ENCODE data around the gene ADAMTS2.

Gene ADAMTS2

GRCh38 chr5:179186801-179187200, 158.5 kb downstream of the ADAMTS2 start:
- Histone ChIP-seq H3K9me3 (ENCODE audit: insufficient read depth, low read length) (no peaks in the 10 kb centered on the region), H3K9ac (ENCODE audit: low read length) (no peak overlapping the region), H3K27ac (ENCODE audit: low read depth, low read length) (no peak overlapping the region), H3K4me2 (ENCODE audit: low read depth, low read length, poor library complexity, severe bottlenecking) (no peak overlapping the region), H3K36me3 (ENCODE audit: low read length) (no peaks in the 10 kb centered on the region), H4K20me1 (ENCODE audit: low read depth, low read length) (no peaks in the 10 kb centered on the region), H3K9me2 (replicated peaks; ENCODE audit: insufficient read depth, low read length) (no peaks in the 10 kb centered on the region), H3K4me3 (ENCODE audit: insufficient read depth, low read length, poor library complexity, severe bottlenecking) (no peak overlapping the region), H3K27me3 (ENCODE audit: low read length) (no peaks in the 10 kb centered on the region), H3K79me2 (ENCODE audit: insufficient read depth, low read length) (no peaks in the 10 kb centered on the region), H3F3A (ENCODE audit: insufficient read depth) (no peaks in the 10 kb centered on the region), H2AFZ (ENCODE audit: low read depth, low read length, severe bottlenecking) (no peak overlapping the region)
- TF ChIP-seq EZH2phosphoT487 (conservative IDR thresholded peaks at IDR 0.05; ENCODE audit: low read length) = no peak
- no peak for TF ChIP-seq CTCF (IDR thresholded peaks at IDR 0.05; ENCODE audit: insufficient read depth, low read length, poor library complexity, severe bottlenecking)

DNA sequence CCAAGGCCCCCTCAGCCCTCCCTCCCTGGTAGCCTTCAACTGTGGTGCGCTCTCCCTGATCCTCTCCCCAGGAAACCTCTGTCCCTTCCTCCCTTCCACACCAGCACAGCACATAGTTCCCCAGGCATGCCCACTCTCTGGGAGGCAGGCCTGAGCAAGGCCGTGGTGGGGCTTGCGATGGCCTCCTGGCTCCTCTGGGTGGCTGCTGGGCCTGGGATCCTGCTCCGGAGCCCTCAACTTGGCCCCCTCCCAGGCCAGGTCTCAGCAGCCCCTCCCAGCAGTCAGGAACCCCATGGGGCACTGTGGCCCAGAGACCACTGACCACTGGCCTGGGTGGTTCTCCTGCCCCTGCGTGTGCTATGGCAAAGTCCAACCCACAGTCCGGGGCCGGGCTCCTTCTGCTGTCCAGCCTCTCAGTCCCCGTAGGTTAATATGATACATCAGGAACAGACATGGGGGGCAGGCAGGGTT, 159.3 kb downstream of the ADAMTS2 start:
- H3K79me2 ChIP-seq (ENCODE audit: insufficient read depth, low read length) = no peaks in the 10 kb centered on the region
- no peak overlapping the region for H3K27ac ChIP-seq (ENCODE audit: low read depth, low read length)

GRCh38 chr5:179185256-179185940, 159.9 kb downstream of the ADAMTS2 start:
- no peak overlapping the region for H3K4me2 ChIP-seq (ENCODE audit: low read depth, low read length, poor library complexity, severe bottlenecking)
- H3K9ac ChIP-seq (ENCODE audit: low read length) = no peak overlapping the region
- TF ChIP-seq CTCF (IDR thresholded peaks at IDR 0.05; ENCODE audit: insufficient read depth, low read length, poor library complexity, severe bottlenecking) (no peak), EZH2phosphoT487 (conservative IDR thresholded peaks at IDR 0.05; ENCODE audit: low read length) (no peak)
- no peaks in the 10 kb centered on the region for H3K9me2 ChIP-seq (replicated peaks; ENCODE audit: insufficient read depth, low read length)
- H3F3A ChIP-seq (ENCODE audit: insufficient read depth) = no peaks in the 10 kb centered on the region
- no peak overlapping the region for H3K27ac ChIP-seq (ENCODE audit: low read depth, low read length)
- no peaks in the 10 kb centered on the region for H3K79me2 ChIP-seq (ENCODE audit: insufficient read depth, low read length)
- no peak overlapping the region for H2AFZ ChIP-seq (ENCODE audit: low read depth, low read length, severe bottlenecking)
- no peaks in the 10 kb centered on the region for H3K9me3 ChIP-seq (ENCODE audit: insufficient read depth, low read length)
- no peaks in the 10 kb centered on the region for H4K20me1 ChIP-seq (ENCODE audit: low read depth, low read length)
- H3K4me3 ChIP-seq (ENCODE audit: insufficient read depth, low read length, poor library complexity, severe bottlenecking) = no peak overlapping the region
- H3K36me3 ChIP-seq (ENCODE audit: low read length) = no peaks in the 10 kb centered on the region
- H3K27me3 ChIP-seq (ENCODE audit: low read length) = no peaks in the 10 kb centered on the region

More for the DNA sequence above, 159.3 kb downstream of the ADAMTS2 start:
- Histone ChIP-seq H3K9ac (ENCODE audit: low read length) (no peak overlapping the region), H3K9me3 (ENCODE audit: insufficient read depth, low read length) (no peaks in the 10 kb centered on the region), H3F3A (ENCODE audit: insufficient read depth) (no peaks in the 10 kb centered on the region), H3K36me3 (ENCODE audit: low read length) (no peaks in the 10 kb centered on the region), H3K4me3 (ENCODE audit: insufficient read depth, low read length, poor library complexity, severe bottlenecking) (no peak overlapping the region), H3K9me2 (replicated peaks; ENCODE audit: insufficient read depth, low read length) (no peaks in the 10 kb centered on the region), H4K20me1 (ENCODE audit: low read depth, low read length) (no peaks in the 10 kb centered on the region), H2AFZ (ENCODE audit: low read depth, low read length, severe bottlenecking) (no peak overlapping the region), H3K27me3 (ENCODE audit: low read length) (no peaks in the 10 kb centered on the region), H3K4me2 (ENCODE audit: low read depth, low read length, poor library complexity, severe bottlenecking) (no peak overlapping the region)
- TF ChIP-seq EZH2phosphoT487 (conservative IDR thresholded peaks at IDR 0.05; ENCODE audit: low read length) = no peak
- no peak for TF ChIP-seq CTCF (IDR thresholded peaks at IDR 0.05; ENCODE audit: insufficient read depth, low read length, poor library complexity, severe bottlenecking)
